ENCODE data around the gene DCANP1.
"Not testable (repeated sequence)": the region's sequence is repeated elsewhere in the genome, so short reads cannot be mapped to it uniquely, and the experiment has no call there.

Gene DCANP1, protein sequence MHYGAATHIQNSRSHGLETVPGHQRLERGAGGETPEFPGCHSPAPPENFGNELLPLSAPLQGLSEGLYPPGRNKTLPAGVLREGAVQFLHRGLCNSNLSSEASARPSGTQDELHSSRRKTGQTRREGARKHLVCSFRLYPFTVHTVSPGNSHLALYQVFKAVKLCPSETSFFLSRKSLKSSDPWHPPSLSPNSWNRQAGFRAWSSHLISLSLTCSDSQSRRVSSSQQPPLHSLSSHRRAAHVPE

GRCh38 chr5:135447298-135447929 lies at the start of gene DCANP1:
Gene DCANP1, minus strand, starts transcription at chr5:135447348. Its CDS starts 240 bp downstream, at chr5:135447108.
- DNase-seq, result no peak

DNA sequence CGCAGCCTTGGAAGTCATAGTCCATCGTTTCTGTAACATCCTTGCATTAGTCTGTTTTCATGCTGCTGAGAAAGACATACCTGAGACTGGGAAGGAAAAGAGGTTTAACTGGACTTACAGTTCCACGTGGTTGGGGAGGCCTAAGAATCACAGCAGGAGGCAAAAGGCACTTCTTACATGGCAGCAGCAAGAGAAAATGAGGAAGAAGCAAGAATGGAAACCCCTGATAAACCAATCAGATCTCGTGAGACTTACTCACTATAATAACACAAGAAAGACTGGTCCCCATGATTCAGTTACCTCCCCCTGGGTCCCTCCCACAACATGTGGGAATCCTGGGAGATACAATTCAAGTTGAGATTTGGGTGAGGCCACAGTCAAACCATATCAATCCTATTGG lies 48.4 kb upstream of the DCANP1 start:
- not testable (repeated sequence) for DNase-seq

GRCh38 chr5:135494196-135494595 lies 47.0 kb upstream of the DCANP1 start:
- DNase-seq, result no peak

- DNase-seq, result no peak
Measured at GRCh38 chr5:135493406-135494180, 46.4 kb upstream of the DCANP1 start.

GRCh38 chr5:135492319-135492626 lies 45.1 kb upstream of the DCANP1 start:
- no peak for DNase-seq

GRCh38 chr5:135491552-135492318 lies 44.6 kb upstream of the DCANP1 start:
- no peak for DNase-seq

DNA sequence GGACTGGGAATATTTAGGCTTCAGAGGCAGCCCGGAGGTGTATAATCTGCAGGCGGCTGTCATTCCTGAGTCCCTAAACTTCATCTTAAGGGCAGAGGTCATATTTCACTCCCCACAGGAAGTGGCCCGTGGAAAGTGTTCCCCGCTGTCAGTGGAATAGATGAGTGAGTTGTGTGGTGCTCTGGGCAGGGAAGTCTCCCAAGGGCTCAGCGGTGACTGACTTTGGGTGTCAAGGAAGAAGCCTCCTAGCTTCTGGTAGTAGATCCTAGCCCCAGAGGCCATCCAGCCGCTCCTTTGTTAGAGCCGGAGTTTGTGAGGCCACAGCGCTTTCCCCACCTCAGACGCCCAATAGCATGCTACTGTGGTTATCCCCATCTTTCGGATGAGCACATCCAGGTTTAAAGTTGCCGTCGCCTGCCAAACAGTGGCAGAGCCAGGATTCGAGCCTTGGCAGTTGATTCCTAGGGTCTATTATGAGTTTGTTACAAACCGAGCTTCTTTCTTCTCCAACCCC lies 43.9 kb upstream of the DCANP1 start:
- no peak for DNase-seq

- no peak for DNase-seq
Measured at GRCh38 chr5:135490245-135491037, 43.3 kb upstream of the DCANP1 start.

DNA sequence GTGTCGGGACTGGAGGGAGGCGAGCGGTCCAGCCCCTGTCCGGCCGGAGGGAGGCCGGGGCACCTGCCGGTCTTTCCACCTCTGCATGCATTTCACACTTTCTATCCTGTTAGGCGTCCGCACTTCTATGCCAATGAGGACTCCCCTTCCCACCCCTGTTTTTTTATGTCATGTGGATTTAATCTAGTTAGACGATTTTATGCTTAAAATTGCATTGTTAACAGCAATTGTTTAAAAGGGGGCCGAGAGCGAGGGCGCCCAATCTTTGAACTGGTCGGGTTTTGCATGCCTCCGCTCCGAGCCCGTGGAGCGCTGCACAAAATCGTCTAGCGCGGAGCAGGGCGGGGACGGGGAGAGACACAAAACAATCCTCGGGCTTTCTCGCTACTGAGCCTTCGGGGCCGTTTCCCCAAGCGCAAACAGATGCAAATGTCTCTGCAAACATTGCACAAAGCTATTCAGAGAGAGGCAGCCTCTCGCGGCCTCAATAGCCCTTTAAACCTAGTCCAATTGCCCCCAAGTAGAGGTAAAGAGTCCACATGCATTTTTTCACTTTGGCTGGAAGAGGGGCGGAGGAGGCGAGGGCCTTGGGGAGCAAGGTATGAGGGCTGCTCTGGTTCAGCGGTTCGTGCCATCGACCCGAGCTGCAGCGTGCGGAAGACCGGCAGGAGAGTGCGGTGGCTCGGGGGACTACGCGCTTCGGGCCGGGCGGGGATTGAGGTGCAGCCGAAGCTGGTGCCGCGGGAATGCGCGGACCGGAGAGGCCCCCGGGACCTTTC lies 42.5 kb upstream of the DCANP1 start:
- no peak for DNase-seq

DNA sequence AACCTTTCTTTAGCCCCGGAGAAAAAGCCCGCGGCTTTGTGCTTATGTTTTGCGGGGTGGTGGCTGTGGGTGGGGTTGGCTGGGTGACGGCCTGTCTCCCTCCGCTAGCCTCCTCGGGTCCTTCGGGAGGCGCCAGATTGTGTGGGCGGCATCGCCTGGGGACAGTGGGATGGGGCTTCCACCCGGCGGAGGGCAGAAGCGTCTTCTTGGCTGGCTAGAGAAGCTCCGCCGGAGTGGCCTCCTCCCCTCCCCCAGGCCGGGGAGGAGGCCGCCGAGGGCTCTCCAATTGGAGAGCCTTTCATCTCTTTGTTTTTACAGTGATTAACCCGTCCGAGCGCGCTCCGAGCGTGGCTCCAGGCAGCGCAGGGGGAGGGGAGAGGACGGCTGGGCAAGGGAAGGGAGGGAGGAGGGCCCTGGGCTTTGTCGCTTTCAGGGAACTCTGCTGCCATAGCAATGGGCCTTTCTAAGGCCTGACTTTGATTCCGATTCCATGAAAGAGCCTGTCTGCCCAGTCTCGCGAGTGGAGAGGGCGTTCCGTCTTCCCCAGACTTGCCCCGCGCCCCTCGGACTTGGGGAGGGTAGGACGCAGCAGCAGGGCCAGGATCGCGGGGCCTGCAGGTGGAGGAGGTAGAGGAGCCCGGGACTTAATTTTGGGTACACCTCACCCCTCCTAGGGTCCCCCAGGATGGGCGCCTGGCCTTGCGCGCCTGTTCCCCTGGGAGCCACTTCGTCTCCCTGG lies 41.7 kb upstream of the DCANP1 start:
- no peak for DNase-seq

DNA sequence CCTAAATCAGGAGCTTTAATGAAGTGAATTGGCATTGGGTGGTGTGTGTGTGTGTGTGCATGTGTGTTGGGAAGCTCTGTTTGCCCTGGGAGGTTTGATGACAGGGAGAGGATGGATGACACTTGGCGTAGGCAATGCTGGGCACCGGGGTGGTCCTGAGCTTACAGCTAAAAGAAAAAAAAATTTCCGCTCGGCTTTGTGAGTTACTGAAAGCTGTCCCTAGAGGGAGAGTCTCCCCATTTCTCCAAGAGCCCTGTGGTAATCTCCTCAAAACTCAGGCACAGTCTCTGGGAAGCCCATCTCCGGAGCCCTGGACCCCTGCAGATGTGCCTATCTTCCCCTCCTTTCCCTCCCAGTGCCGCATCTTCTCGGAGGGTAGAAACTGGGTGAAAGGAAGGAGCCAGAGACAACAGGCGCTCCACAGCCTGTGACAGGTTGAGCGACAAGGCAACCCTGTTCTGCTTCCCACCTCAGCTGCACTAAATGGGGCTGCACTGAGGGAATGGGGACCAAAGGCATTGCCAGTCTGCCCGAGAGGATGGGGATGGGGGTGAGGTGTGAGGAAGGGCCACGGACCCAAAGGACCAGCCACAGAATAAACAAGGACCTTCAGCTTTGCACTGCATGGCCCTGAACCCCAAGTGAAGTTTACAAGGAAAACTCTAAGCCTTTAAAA lies 40.8 kb upstream of the DCANP1 start:
- no peak for DNase-seq

DNA sequence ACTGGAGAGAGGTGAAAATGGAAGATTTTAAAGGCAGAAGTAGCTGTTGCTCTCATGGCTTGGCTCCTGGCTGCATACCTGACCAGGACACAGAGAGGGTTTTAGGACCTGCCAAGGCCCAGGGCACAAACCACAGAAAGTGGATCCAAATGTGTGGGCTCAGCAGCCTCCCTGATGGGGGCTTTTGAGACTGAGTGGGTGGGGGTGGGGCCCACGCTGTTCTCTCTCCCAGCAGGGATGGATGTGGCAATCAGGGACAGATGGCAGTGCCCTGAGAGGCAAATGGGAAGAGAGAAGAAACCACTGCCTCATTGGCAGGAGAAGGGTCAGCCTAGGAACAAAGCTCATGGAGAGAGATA lies 39.9 kb upstream of the DCANP1 start:
- DNase-seq, result no peak

GRCh38 chr5:135486131-135487036 lies 39.2 kb upstream of the DCANP1 start:
- DNase-seq, result no peak

DNA sequence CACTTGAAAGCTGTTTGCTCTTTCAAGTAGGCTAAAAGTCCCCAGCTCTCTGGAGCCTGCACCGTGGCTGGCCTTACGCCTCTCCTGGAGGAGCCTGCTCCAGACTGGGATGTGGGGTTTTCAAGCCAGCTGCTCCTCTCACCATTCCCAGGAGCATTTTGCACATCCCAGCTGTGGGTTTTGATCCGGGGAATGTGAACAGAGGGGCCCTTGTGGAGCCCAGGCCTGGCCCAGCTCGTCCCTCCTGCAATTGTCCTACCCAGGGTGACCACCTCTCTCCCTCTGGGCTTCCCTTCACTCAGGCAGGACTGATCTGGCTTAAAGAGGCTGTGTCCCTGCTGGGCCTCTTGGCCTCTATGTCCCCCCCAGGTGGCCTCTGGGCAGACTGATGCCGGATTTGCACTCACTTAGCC lies 37.5 kb upstream of the DCANP1 start:
- DNase-seq, result no peak

GRCh38 chr5:135483254-135483653 lies 36.1 kb upstream of the DCANP1 start:
- DNase-seq, result no peak

- DNase-seq, result no peak
Measured at GRCh38 chr5:135482381-135482933, 35.3 kb upstream of the DCANP1 start.

GRCh38 chr5:135481909-135482311 lies 34.8 kb upstream of the DCANP1 start:
- no peak for DNase-seq

- DNase-seq, result no peak
Measured at GRCh38 chr5:135481387-135481786, 34.2 kb upstream of the DCANP1 start.

- no peak for DNase-seq
Measured at GRCh38 chr5:135480511-135480910, 33.4 kb upstream of the DCANP1 start.
